NCI-H1694 (cell line): Measurements from ENCODE around the gene GLOD5.
"Not testable (repeated sequence)": the region's sequence is repeated elsewhere in the genome, so short reads cannot be mapped to it uniquely, and the experiment has no call there.

Experiments
- DNase-seq: peaks from one replicate; lab custom pipeline; 2025; lab: John Stamatoyannopoulos, UW

Gene GLOD5

GRCh38 chrX:48794340-48794910 lies 32.9 kb downstream of the GLOD5 start:
- no peak for DNase-seq

- DNase-seq: no peak
Observed at GRCh38 chrX:48794911-48795515, 33.5 kb downstream of the GLOD5 start.

GRCh38 chrX:48798318-48798717 lies 36.8 kb downstream of the GLOD5 start:
- no peak for DNase-seq

DNA sequence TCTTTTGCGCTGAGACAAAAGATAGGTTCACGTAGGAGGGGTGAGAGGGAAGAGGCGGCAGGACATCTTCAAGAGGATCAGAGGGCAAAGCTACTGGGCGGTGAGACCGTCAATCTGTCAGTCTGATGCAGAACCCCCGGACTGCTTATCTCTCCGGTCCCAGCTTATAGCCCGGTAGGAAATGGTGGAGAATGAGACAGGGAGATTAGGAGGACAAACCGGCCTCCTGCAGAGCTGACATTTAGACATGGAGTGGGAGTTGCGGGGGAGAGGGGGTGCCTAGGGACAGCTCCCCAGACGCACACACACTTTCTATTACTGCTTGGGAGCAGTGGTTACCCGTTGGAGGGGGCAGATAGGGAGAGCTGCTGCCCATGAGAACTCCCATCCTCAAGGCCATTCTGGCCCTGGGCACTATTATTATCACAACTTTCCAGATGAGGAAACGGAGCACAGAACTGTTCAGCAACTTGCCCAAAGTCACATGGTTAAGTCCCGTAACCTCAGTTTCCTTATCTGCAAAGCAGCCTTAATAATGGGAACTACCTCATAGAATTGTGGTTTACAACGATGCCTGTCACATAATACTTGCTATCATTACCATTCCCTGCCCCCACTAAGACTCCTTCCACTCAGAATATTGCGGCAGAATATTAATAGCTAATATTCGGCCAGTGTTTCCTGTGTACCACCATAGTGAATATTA lies 39.2 kb downstream of the GLOD5 start:
- DNase-seq: no peak

GRCh38 chrX:48801280-48802088 lies 39.9 kb downstream of the GLOD5 start, which contains the start of gene HDAC6:
TSS of gene HDAC6 (plus strand) at chrX:48802067. CDS start at chrX:48802693, 626 bp downstream.
- peak; percentile 97 for DNase-seq

- DNase-seq: peak; percentile 85
Observed at GRCh38 chrX:48802089-48802904, 40.8 kb downstream of the GLOD5 start.

DNA sequence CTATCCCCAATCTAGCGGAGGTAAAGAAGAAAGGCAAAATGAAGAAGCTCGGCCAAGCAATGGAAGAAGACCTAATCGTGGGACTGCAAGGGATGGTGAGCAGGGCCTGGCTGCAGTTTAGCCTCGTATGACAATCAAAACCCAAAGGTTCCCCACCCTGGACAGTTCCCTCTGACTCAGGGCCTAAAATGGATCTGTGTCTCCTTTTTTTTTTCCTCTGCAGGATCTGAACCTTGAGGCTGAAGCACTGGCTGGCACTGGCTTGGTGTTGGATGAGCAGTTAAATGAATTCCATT lies 41.3 kb downstream of the GLOD5 start:
- DNase-seq: no peak

DNA sequence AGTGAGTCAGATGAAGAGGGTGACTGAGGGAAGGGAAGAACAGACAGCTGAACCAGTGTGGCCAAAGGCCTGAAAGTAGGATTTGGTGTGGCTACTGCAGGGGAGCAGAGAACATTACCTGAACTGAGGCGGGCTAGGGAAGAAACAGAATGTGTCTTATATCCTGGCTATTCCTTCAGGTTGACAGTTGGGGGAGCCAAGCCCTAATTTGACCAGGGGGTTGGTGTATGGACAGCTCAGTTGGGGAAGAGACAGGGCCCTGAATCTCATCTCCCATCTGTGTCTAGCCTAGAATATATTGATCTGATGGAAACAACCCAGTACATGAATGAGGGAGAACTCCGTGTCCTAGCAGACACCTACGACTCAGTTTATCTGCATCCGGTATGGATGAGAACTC lies 44.5 kb downstream of the GLOD5 start:
- no peak for DNase-seq

GRCh38 chrX:48813644-48814043 lies 52.1 kb downstream of the GLOD5 start:
- no peak for DNase-seq

- no peak for DNase-seq
Observed at GRCh38 chrX:48814722-48815121, 53.2 kb downstream of the GLOD5 start.

GRCh38 chrX:48815266-48815665 lies 53.7 kb downstream of the GLOD5 start:
- DNase-seq: no peak

- DNase-seq: peak; percentile 17
Observed at GRCh38 chrX:48816014-48816810, 54.7 kb downstream of the GLOD5 start.

- DNase-seq: no peak
Observed at GRCh38 chrX:48818098-48818497, 56.6 kb downstream of the GLOD5 start.

GRCh38 chrX:48818866-48819265 lies 57.3 kb downstream of the GLOD5 start:
- DNase-seq: peak; percentile 13

DNA sequence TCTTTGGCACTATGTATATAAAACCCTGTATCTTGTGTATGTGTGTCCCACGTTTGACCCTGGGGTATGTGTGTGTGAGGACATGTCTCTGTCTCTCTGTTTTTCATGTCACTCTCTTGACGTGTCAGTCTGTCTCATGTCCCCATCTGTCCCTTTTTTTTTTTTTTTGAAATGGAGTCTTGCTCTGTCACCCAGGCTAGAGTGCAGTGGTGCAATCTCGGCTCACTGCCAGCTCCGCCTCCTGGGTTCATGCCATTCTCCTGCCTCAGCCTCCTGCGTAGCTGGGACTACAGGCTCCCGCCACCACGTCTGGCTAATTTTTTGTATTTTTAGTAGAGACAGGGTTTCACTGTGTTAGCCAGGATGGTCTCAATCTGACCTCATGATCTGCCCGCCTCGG lies 57.8 kb downstream of the GLOD5 start:
- not testable (repeated sequence) for DNase-seq

DNA sequence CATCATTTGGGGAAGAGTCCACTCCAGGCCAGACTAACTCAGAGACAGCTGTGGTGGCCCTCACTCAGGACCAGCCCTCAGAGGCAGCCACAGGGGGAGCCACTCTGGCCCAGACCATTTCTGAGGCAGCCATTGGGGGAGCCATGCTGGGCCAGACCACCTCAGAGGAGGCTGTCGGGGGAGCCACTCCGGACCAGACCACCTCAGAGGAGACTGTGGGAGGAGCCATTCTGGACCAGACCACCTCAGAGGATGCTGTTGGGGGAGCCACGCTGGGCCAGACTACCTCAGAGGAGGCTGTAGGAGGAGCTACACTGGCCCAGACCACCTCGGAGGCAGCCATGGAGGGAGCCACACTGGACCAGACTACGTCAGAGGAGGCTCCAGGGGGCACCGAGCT lies 61.5 kb downstream of the GLOD5 start:
- DNase-seq: no peak
